ENCODE results near the gene XPO5. TPM values are rescaled to one million over a fixed set of nuclear protein-coding genes. Genes with fewer than 3 reads are reported as not detected.

XPO5 gene
- total and polyA plus RNA-seq, 9 of the 15 experiments (the other 6 are each of a cell fraction or from before 2014, with no cell fraction given), result 36.0 to 170 (median 99.1) TPM

GRCh38 chr6:43582911-43583310 is 7.1 kb upstream of the XPO5 start:
- H3K4me1 ChIP-seq (replicated peaks in 1 of 2; ENCODE audit: control insufficient read depth in 2 of 2, insufficient read depth in 2 of 2, low read length in 2 of 2), result peaks cover 0 to 4% of the 10 kb centered on the region in 2 experiments; a peak in 3 of 5 replicates
- no peaks in the 10 kb centered on the region for H4K20me1 ChIP-seq (replicated peaks; ENCODE audit: control insufficient read depth, insufficient read depth, low read length)
- no peaks in the 10 kb centered on the region for H3K9me3 ChIP-seq (replicated peaks; ENCODE audit: control insufficient read depth, insufficient read depth, low read depth, low read length)
- POLR2A ChIA-PET, result interaction anchor here (0.9 to 1.6 kb wide), 2 partner anchors 13 to 15 kb away, joined by 4 to 6 read pairs; no protein-coding TSS in a partner anchor
- H3K9ac ChIP-seq (ENCODE audit: insufficient read depth in 1 of 2, low read depth in 2 of 2, low read length in 2 of 2), result no peak overlapping the region
- ATAC-seq (no peak), DNase-seq (ENCODE audit: extremely low read depth in 1 of 4, low spot score in 3 of 4) (no peak), FAIRE-seq (no peak)
- 77% methylated on average over 5 of the region's 5 CpGs for WGBS (ENCODE audit: insufficient coverage, low coverage, missing lambda C conversion rate)
- no peak overlapping the region for H2AFZ ChIP-seq (ENCODE audit: low read depth, low read length)
- H3K36me3 ChIP-seq (ENCODE audit: control insufficient read depth, insufficient read depth, low read length), result peaks cover 71% of the 10 kb centered on the region
- no peak overlapping the region for H3K4me2 ChIP-seq (ENCODE audit: insufficient read depth, low read length)
- H3K27ac ChIP-seq (ENCODE audit: extremely low read depth, low read depth, low read length), result no peak overlapping the region
- no peak overlapping the region for H3K4me3 ChIP-seq
- CTCF ChIA-PET (ENCODE audit: low intra/inter-chr PET ratio), result no interaction called here
- intact Hi-C loops (cut with micrococcal nuclease) (no loop called here), in situ Hi-C loops (cut with MboI) (no loop called here)
- TF ChIP-seq CBFB (CRISPR knock-in tag; IDR thresholded peaks at IDR 0.05), result no peak
- TF ChIP-seq CXXC5 (CRISPR knock-in tag; IDR thresholded peaks at IDR 0.05), result no peak
- no peak for TF ChIP-seq KAT2B (IDR thresholded peaks at IDR 0.05; ENCODE audit: low read depth, low read length)
- TF ChIP-seq ATF4 (CRISPR knock-in tag; IDR thresholded peaks at IDR 0.05), result no peak
- no peak for TF ChIP-seq E2F1 (CRISPR knock-in tag; IDR thresholded peaks at IDR 0.05)
- no peak for TF ChIP-seq SMARCA4 (IDR thresholded peaks at IDR 0.05)
- no peak for TF ChIP-seq MAZ (CRISPR knock-in tag; conservative IDR thresholded peaks at IDR 0.05 in 1 of 2, IDR thresholded peaks at IDR 0.05 in 1 of 2)
- no peak for TF ChIP-seq NFXL1 (CRISPR knock-in tag; IDR thresholded peaks at IDR 0.05)
- TF ChIP-seq POLR2AphosphoS5 (IDR thresholded peaks at IDR 0.05; ENCODE audit: control insufficient read depth, insufficient read depth, low read depth, low read length), result no peak
- TF ChIP-seq KLF16 (IDR thresholded peaks at IDR 0.05), result no peak
- no peaks in the 10 kb centered on the region for H3K9me1 ChIP-seq (ENCODE audit: control insufficient read depth, insufficient read depth, low read length)
- H3K27me3 ChIP-seq (ENCODE audit: control insufficient read depth in 2 of 2, insufficient read depth in 2 of 2, low read length in 2 of 2), result no peaks in the 10 kb centered on the region
- no TSS peak for BruUV-seq (replicated peaks)
- peaks cover 22% of the 10 kb centered on the region for H3K79me2 ChIP-seq (ENCODE audit: control insufficient read depth, insufficient read depth, low read length)
